HG03159 (cell line): ENCODE measurements around the gene ATP2C2.

Source experiments
- ATAC-seq: cut with Tn5 transposase; IDR thresholded peaks from one replicate; pipeline ENCODE4 v1.9.1; 2021; ENCODE audit warnings: mild to moderate bottlenecking, moderate library complexity; ENCODE audit not compliant: unreplicated experiment

The ATP2C2 gene

DNA sequence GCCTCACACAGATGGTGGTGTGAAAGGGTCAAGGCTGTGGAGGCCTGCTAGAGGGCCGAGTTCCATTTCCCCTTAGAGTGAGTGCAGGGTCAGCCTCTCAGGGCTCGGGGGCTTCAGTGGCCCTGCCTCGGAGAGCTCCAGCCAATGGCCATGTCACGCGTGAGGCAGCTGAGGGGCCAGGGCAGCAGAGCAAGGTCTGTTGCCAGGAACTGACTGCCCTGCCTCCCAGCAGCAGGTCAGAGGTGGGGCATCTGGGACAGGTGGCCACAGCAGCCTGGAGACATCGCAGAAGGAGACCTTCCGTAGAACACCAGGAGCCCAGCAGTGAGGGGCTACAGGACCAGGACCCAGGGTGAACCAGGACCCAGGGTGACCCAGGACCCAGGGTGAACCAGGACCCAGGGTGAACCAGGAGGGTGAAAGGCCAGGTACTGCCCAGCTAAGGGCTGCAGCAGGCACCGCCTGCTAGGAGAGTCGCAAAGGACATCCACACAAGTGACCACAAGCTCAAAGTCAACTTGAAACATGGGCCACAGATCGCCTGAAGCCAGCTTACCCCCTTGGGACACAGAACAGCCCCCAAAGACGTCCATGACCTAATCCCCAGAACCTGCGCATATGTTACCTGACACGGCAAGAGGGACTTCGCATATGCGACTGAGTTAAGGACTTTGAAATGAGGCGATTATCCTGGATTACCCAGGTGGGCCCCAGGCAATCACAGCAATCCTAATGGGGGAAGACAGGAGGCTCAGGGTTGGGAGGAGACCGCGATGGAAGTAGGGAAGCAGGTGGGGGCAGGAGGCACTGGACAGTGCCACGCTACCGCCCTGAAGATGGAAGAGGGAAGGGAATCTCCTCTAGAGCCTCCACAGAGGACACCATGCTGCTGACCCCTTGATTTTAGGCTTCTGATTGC, 141.0 kb downstream of the ATP2C2 start:
- ATAC-seq, result no peak

DNA sequence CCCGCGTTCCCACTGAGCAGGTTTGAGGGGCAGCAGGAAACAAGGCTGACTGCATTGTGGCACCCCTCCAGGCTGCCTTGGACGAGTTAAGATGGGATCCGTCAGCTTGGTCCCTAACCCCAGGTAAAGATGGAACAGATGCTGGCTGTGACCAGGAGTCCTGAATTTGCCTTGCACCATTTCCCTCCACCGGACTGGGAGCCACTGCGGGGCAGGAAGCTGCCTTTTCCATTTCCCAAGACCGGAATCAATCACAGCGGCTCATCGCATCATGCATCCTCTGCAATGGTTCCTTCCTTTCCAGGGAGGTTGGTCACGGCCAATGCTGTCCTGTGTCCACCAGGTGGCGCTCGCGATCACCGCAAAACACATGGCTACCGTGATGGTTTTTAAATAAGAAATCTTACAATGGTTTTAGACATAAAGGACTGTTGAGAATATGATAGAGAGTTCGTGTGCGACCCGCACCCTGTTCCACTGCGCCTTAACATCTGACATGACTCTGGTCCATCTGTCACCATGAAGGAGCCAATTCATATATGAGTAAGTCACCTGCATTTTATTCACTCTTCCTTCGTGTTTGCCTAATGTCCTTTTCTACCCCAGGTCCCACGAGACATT, 143.0 kb downstream of the ATP2C2 start:
- no peak for ATAC-seq

DNA sequence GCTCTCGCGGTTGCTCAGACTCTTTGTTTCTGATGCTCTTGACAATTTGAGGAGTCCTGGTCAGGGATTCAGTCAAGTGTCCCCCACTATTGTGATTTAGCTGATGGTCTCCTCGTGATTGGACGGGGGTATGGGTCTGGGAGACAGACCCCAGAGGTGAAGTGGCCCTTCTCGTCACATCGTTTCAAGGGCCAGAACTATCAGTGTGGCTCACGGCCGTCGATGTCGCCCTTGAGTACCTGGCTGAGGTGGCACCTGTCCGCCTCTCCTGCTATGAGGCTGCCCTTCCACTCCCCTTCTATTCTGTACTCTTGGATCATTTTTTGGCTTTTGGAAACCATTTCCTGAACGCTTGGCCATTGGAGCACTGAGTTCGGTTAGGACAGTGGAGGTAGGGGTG, 143.5 kb downstream of the ATP2C2 start:
- no peak for ATAC-seq

DNA sequence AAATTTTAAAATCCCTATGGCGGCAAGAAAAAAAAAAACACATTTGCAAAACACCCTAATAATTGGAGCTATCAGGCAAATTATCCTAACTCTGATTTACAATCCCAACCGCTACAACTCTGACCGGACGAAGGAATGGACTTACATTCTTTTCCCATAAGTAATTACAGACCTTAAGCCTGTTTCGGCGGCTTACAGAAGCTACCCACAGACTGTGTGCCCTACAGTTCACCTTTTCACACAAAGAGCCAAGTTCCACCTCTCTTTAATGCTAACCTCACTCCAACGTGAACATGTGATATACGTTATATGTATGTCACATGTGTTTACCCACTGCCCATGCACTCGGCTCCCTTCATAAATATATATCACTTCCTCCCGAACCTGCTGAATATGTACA, 144.8 kb downstream of the ATP2C2 start:
- no peak for ATAC-seq

DNA sequence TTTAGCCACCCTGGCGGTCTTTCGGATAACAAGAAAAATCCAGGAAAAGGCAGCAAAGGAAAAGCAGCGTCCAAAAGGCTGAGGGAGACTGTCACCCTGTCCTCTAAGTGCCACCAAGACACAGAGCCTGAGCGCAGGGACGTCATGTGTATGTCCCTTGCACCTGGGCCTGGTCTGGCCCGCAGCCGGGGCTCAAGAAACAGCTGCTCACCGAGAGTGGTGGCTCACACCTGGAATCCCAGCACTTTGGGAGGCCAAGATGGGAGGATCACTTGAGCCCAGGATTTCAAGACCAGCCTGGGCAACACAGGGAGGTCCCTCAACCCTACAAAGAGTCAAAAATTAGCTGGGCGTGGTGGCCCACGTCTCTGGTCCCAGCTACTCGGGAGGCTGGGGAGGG, 145.3 kb downstream of the ATP2C2 start:
- no peak for ATAC-seq
